SU-DHL-6 (cell line): ENCODE measurements around the gene SLC39A11.

Source experiments
- EZH2phosphoT487 ChIP-seq: fragments of 200-600 bp; sonication (generic), shearing (Covaris generic); conservative IDR thresholded peaks from 2 replicates; pipeline ENCODE4 v1.6.1; 2018; ENCODE audit warnings: mild to moderate bottlenecking, antibody characterized with exemption, low read length, moderate library complexity, mixed read lengths
- TF ChIP-seq, protein P1 (sequence below): fragments of 200-600 bp; sonication (generic); IDR thresholded peaks from one replicate; pipeline ENCODE4 v1.5.1; 2017; ENCODE audit warnings: antibody characterized with exemption, mild to moderate bottlenecking, low read length, moderate library complexity; ENCODE audit not compliant: insufficient read depth, poor library complexity, severe bottlenecking

DNA sequence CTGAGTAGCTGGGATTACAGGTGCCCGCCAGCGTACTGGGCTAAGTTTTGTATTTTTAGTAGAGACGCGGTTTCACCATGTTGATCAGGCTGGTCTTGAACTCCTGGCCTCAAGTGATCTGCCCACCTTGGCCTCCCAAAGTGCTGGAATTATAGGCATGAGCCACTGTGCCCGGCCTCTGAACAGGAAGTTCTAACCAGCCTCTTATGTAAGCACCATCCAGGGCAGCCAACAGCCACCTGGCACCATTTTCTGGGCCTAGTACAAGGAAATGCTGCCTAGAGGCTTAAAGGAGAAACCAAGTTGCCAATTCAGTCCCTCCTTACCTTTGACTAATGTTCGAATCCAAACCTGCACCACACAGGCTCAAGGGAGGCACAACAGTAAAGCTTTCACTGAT lies 8.5 kb upstream of the SLC39A11 start:
- TF ChIP-seq, protein P1, sequence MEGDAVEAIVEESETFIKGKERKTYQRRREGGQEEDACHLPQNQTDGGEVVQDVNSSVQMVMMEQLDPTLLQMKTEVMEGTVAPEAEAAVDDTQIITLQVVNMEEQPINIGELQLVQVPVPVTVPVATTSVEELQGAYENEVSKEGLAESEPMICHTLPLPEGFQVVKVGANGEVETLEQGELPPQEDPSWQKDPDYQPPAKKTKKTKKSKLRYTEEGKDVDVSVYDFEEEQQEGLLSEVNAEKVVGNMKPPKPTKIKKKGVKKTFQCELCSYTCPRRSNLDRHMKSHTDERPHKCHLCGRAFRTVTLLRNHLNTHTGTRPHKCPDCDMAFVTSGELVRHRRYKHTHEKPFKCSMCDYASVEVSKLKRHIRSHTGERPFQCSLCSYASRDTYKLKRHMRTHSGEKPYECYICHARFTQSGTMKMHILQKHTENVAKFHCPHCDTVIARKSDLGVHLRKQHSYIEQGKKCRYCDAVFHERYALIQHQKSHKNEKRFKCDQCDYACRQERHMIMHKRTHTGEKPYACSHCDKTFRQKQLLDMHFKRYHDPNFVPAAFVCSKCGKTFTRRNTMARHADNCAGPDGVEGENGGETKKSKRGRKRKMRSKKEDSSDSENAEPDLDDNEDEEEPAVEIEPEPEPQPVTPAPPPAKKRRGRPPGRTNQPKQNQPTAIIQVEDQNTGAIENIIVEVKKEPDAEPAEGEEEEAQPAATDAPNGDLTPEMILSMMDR = no peak
- no peak for TF ChIP-seq EZH2phosphoT487
